IMR-90 (cell line): ENCODE results near the gene DBH. TPM values are rescaled to one million over a fixed set of nuclear protein-coding genes. Genes with fewer than 3 reads are reported as not detected.

Experiments
- ATAC-seq: fragments of 200-7000 bp; cut with Tn5 transposase; 2 replicates; pipeline ENCODE4 v1.9.1; 2020; ENCODE audit warnings: low read depth, mild to moderate bottlenecking, moderate library complexity
- BruUV-seq: library from RNA; stranded (reverse); fragments of 400-500 nt; replicated peaks from 2 replicates; lab custom pipeline; 2021; lab: Mats Ljungman, UMichigan
- CTCF ChIA-PET: fragments of 300-600 bp; formaldehyde crosslinking; extraction: SDS; loops from one replicate; lab custom pipeline; 2021; ENCODE audit warnings: antibody characterized with exemption; lab: Yijun Ruan, JAX
- POLR2A ChIA-PET: fragments of 300-600 bp; sonication (Branson Sonifier 250); formaldehyde crosslinking; loops from one replicate; lab custom pipeline; 2022; ENCODE audit warnings: antibody characterized with exemption; ENCODE audit not compliant: unreplicated experiment; lab: Charles Lee
- DNase-seq: peaks from one replicate; pipeline ENCODE4 v3.0.0; 2013
- H2AFZ ChIP-seq: replicated peaks from 2 replicates; pipeline ENCODE3; 2013; ENCODE audit warnings: low read length, mild to moderate bottlenecking; ENCODE audit not compliant: poor library complexity
- H2AK5ac ChIP-seq: 2 replicates; pipeline ENCODE4 v1.6.1; 2013; ENCODE audit warnings: low read depth, low read length, inconsistent platforms
- H2AK9ac ChIP-seq: replicated peaks from 2 replicates; pipeline ENCODE3; 2013; ENCODE audit warnings: mild to moderate bottlenecking, low read depth, low read length, moderate library complexity; ENCODE audit not compliant: poor library complexity
- H2BK120ac ChIP-seq: 2 replicates; pipeline ENCODE4 v1.6.1; 2013; ENCODE audit warnings: low read depth, low read length, inconsistent platforms
- H2BK15ac ChIP-seq: 3 replicates; pipeline ENCODE4 v1.6.1; 2013; ENCODE audit warnings: low read depth, low read length, inconsistent platforms
- H2BK20ac ChIP-seq: 2 replicates; pipeline ENCODE4 v1.6.1; 2013; ENCODE audit warnings: low read depth, mild to moderate bottlenecking, inconsistent platforms, low read length, moderate library complexity
- H2BK5ac ChIP-seq: 2 replicates; pipeline ENCODE4 v1.6.1; 2013; ENCODE audit warnings: mild to moderate bottlenecking, low read depth, low read length, inconsistent platforms; ENCODE audit not compliant: poor library complexity, severe bottlenecking
- H3K14ac ChIP-seq: replicated peaks from 2 replicates; pipeline ENCODE4 v1.6.1; 2013; ENCODE audit warnings: low read depth, low read length, inconsistent platforms
- H3K18ac ChIP-seq: 2 replicates; pipeline ENCODE4 v1.6.1; 2013; ENCODE audit warnings: low read depth, low read length, control low read depth
- H3K23ac ChIP-seq: 2 replicates; pipeline ENCODE4 v1.6.1; 2013; ENCODE audit warnings: low read depth, low read length, inconsistent platforms
- H3K27ac ChIP-seq: 2 replicates; pipeline ENCODE4 v1.5.1; 2013; ENCODE audit warnings: mild to moderate bottlenecking, control low read depth, low read length; ENCODE audit not compliant: insufficient read depth
- H3K27me3 ChIP-seq: 2 replicates; pipeline ENCODE4 v1.6.1; 2013; ENCODE audit warnings: low read length; ENCODE audit not compliant: control insufficient read depth, insufficient read depth
- H3K36me3 ChIP-seq: 2 replicates; pipeline ENCODE4 v1.6.1; 2013; ENCODE audit warnings: low read length, mixed read lengths; ENCODE audit not compliant: control insufficient read depth, insufficient read depth
- H3K4ac ChIP-seq: 2 replicates; pipeline ENCODE4 v1.6.1; 2013; ENCODE audit warnings: low read depth, low read length, inconsistent platforms
- H3K4me1 ChIP-seq: 2 replicates; pipeline ENCODE4 v1.6.1; 2013; ENCODE audit warnings: low read length, mixed read lengths; ENCODE audit not compliant: control insufficient read depth, insufficient read depth
- H3K4me2 ChIP-seq: 2 replicates; pipeline ENCODE4 v1.6.1; 2013; ENCODE audit warnings: low read depth, mild to moderate bottlenecking, control low read depth, low read length, moderate library complexity
- H3K4me3 ChIP-seq: 2 replicates; pipeline ENCODE4 v1.5.1; 2013; ENCODE audit warnings: low read depth, mild to moderate bottlenecking, control low read depth, low read length, moderate library complexity; ENCODE audit not compliant: insufficient read depth
- H3K56ac ChIP-seq: 2 replicates; pipeline ENCODE4 v1.6.1; 2013; ENCODE audit warnings: low read length, inconsistent platforms; ENCODE audit not compliant: insufficient read depth; ENCODE audit errors: extremely low read depth
- H3K79me1 ChIP-seq, 2 experiments: 2 replicates each; pipeline ENCODE4 v1.6.1; 2013; ENCODE audit warnings: low read length in 2 of 2, inconsistent platforms in 1 of 2, low read depth in 1 of 2
- H3K9ac ChIP-seq: 2 replicates; pipeline ENCODE4 v1.6.1; 2013; ENCODE audit warnings: low read depth, low read length, control low read depth
- H3K9me1 ChIP-seq: 2 replicates; pipeline ENCODE4 v1.6.1; 2013; ENCODE audit warnings: low read length, inconsistent platforms; ENCODE audit not compliant: insufficient read depth
- H3K9me3 ChIP-seq: 2 replicates; pipeline ENCODE4 v1.6.1; 2013; ENCODE audit warnings: low read length; ENCODE audit not compliant: control insufficient read depth, insufficient read depth
- H4K20me1 ChIP-seq: 2 replicates; pipeline ENCODE4 v1.6.1; 2013; ENCODE audit warnings: low read length, inconsistent platforms; ENCODE audit not compliant: insufficient read depth
- H4K5ac ChIP-seq: 2 replicates; pipeline ENCODE4 v1.6.1; 2013; ENCODE audit warnings: mild to moderate bottlenecking, low read depth, low read length, control low read depth
- H4K8ac ChIP-seq, 2 experiments: 2 replicates each; pipeline ENCODE4 v1.6.1; 2013; ENCODE audit warnings: low read depth in 2 of 2, low read length in 2 of 2, control low read depth in 1 of 2, inconsistent platforms in 1 of 2
- H4K91ac ChIP-seq: 2 replicates; pipeline ENCODE4 v1.6.1; 2013; ENCODE audit warnings: low read depth, low read length, inconsistent platforms; ENCODE audit not compliant: insufficient read depth
- BHLHE40 ChIP-seq: fragments of 150-350 bp; IDR thresholded peaks from 2 replicates; pipeline ENCODE4 v1.6.1; 2016; ENCODE audit warnings: mild to moderate bottlenecking, low read depth, low read length
- CHD1 ChIP-seq: IDR thresholded peaks from 2 replicates; pipeline ENCODE4 v1.6.1; 2012; ENCODE audit warnings: low read depth, low read length, improper control_type of control experiment
- POLR2A ChIP-seq: IDR thresholded peaks from 2 replicates; pipeline ENCODE4 v1.6.1; 2012; ENCODE audit warnings: mild to moderate bottlenecking, low read depth, low read length
- RAD21 ChIP-seq: IDR thresholded peaks from 2 replicates; pipeline ENCODE4 v1.6.1; 2012; ENCODE audit warnings: low read length, improper control_type of control experiment
- RFX5 ChIP-seq: IDR thresholded peaks from 2 replicates; pipeline ENCODE4 v1.8.0; 2012; ENCODE audit warnings: low read depth, mild to moderate bottlenecking, low read length, moderate library complexity
- WGBS, 2 experiments: methylation state at CpG; one replicate each; pipeline versions ENCODE4 v1.1.5 to v1.1.7; 2013; ENCODE audit warnings: missing lambda C conversion rate in 2 of 2; ENCODE audit not compliant: insufficient read length in 1 of 2; ENCODE audit errors: extremely low coverage in 2 of 2; 5-methylcytosine and 5-hydroxymethylcytosine counted together
- dilution Hi-C: fragments of 300-500 bp; cut with HindIII; formaldehyde crosslinking; loops from one replicate; pipeline ENCODE4 v1.14.3; 2018; ENCODE audit warnings: low sequenced_read_pairs; ENCODE audit not compliant: unreplicated experiment
- in situ Hi-C: fragments of 300-500 bp; cut with MboI; formaldehyde crosslinking; loops from 3 replicates; pipeline ENCODE4 v1.14.3; 2019; ENCODE audit warnings: low sequenced_read_pairs, inconsistent platforms, mixed read lengths
- intact Hi-C: fragments of 100-400 bp; cut with micrococcal nuclease; formaldehyde crosslinking; loops from 2 replicates; pipeline ENCODE4 v1.10.0; 2022
- polyA plus RNA-seq, 3 experiments: library from polyadenylated mRNA; depleted of rRNA; stranded (reverse); fragments of >200 nt; gene quantifications; 2 replicates each; pipeline ENCODE4 v1.2.3, GENCODE V29; 2012; ENCODE audit warnings: low replicate concordance in 1 of 3
- total RNA-seq: library from RNA; depleted of rRNA; stranded (reverse); fragments of >200 nt; gene quantifications from 2 replicates; pipeline ENCODE4 v1.2.3, GENCODE V29; 2012
- TF ChIP-seq, protein P1 (sequence below): fragments of 150-350 bp; IDR thresholded peaks from 2 replicates; pipeline ENCODE4 v1.6.1; 2016; ENCODE audit warnings: low read depth, mild to moderate bottlenecking, low read length, moderate library complexity, borderline replicate concordance

DBH gene
- total and polyA plus RNA-seq, 2 of the 4 experiments (the other 2 are of a cell fraction): not detected

DNA sequence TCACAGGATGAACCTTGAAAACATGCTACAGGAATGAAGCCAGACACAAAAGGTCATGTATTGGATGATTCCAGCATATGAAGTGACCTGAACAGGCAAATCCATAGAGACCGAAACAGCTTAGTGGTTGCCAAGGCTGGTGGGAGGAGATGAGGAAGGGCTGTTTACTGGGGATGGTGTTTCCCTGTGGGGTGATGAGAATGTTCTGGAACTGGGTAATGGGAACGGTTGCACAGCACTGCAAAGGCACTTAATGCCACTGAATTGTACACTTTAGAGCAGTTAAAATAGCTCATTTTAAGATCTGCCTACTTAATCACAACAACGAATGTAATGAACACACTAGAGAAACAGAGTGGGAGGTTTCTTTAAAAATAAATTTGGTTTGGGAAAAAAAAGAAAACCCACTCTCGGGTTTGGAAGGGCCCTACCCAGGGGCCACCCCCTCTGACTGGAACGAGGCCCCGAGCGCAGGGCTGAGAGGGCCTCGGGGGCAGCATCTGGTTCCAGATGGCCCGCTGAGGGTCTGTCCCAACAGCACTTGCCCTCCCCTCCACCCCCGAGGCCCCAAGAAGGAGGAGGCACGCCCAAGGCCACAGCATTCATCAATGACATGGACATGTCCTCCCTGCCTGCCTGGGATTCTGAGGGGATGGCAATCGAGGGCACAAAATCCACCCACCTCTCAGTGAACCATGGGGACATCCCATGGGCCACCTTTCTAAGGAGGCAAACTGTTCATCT lies 70.3 kb downstream of the DBH start:
- H4K91ac ChIP-seq: peak overlapping the region; percentile 50; the same call in 1 of the 2 replicates
- peak overlapping the region; percentile 22; the same call in 1 of the 2 replicates for H3K4ac ChIP-seq
- WGBS, 2 experiments: 21% methylated on average over 6 of the region's 12 CpGs; no CpG with 5 or more reads in 1 of the 2 experiments
- BruUV-seq: no TSS peak
- H2BK5ac ChIP-seq: no peak overlapping the region
- no peak for ATAC-seq
- POLR2A ChIA-PET: no interaction called here
- H3K23ac ChIP-seq: no peak overlapping the region
- no peak overlapping the region for H3K56ac ChIP-seq
- H4K20me1 ChIP-seq: no peaks in the 10 kb centered on the region
- no peak for TF ChIP-seq RFX5
- no peak for TF ChIP-seq CHD1
- no peak for TF ChIP-seq BHLHE40
- TF ChIP-seq, protein P1, sequence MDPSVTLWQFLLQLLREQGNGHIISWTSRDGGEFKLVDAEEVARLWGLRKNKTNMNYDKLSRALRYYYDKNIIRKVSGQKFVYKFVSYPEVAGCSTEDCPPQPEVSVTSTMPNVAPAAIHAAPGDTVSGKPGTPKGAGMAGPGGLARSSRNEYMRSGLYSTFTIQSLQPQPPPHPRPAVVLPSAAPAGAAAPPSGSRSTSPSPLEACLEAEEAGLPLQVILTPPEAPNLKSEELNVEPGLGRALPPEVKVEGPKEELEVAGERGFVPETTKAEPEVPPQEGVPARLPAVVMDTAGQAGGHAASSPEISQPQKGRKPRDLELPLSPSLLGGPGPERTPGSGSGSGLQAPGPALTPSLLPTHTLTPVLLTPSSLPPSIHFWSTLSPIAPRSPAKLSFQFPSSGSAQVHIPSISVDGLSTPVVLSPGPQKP: no peak
- no peak for TF ChIP-seq RAD21
- no peak for TF ChIP-seq POLR2A
- peaks cover 2% of the 10 kb centered on the region; the same call in 1 of the 2 replicates for H3K27me3 ChIP-seq
- no peaks in the 10 kb centered on the region for H3K9me3 ChIP-seq
- in situ Hi-C loops: no loop called here
- H3K14ac ChIP-seq: no peak overlapping the region
- no peaks in the 10 kb centered on the region for H3K36me3 ChIP-seq
- H3K27ac ChIP-seq: no peak overlapping the region
- peak overlapping the region; percentile 3; the same call in 1 of the 2 replicates for H2BK20ac ChIP-seq
- no peak overlapping the region for H3K4me3 ChIP-seq
- DNase-seq: no peak
- peak overlapping the region in 1 of 2 experiments; percentile 52; a peak in 2 of 4 replicates for H4K8ac ChIP-seq
- intact Hi-C loops: no loop called here
- peaks cover 20% of the 10 kb centered on the region for H3K4me1 ChIP-seq
- dilution Hi-C loops: no loop called here
- H3K9ac ChIP-seq: no peak overlapping the region
- peak overlapping the region; percentile 0 for H2AFZ ChIP-seq
- H3K4me2 ChIP-seq: peak overlapping the region; percentile 16; the same call in 1 of the 2 replicates
- H3K79me1 ChIP-seq: peaks cover 0 to 7% of the 10 kb centered on the region in 2 experiments; a peak in 2 of 4 replicates
- CTCF ChIA-PET: no interaction called here
- H2AK5ac ChIP-seq: peak overlapping the region; percentile 25; the same call in 1 of the 2 replicates
- peaks cover 6% of the 10 kb centered on the region for H3K9me1 ChIP-seq
- H4K5ac ChIP-seq: no peak overlapping the region
- H2BK120ac ChIP-seq: 0 out of 2 replicates have a peak overlapping the region, but pooled peaks have one; percentile 31
- H2AK9ac ChIP-seq: no peak overlapping the region
- H3K18ac ChIP-seq: peak overlapping the region; percentile 2; the same call in 1 of the 2 replicates
- H2BK15ac ChIP-seq: no peak overlapping the region
